Measurements from ENCODE around the gene RASL11B. TPM values are rescaled to one million over a fixed set of nuclear protein-coding genes. Genes with fewer than 3 reads are reported as not detected.

RASL11B gene
- total and polyA plus RNA-seq, 2 experiments from 2014 or later: 7.6 to 8.9 TPM

GRCh38 chr4:52883183-52883621 is 21.1 kb downstream of the RASL11B start:
- DNase-seq (ENCODE audit: low spot score): peak; percentile 54
- WGBS (ENCODE audit: low lambda C conversion rate, missing lambda C conversion rate): 26% methylated on average over 4 of the region's 4 CpGs
- H3K27ac ChIP-seq: peak overlapping the region; percentile 76

GRCh38 chr4:52883707-52884669 is 21.9 kb downstream of the RASL11B start:
- 93% methylated on average over 4 of the region's 4 CpGs for WGBS (ENCODE audit: low lambda C conversion rate, missing lambda C conversion rate)
- Histone ChIP-seq H3K27ac (peak overlapping the region; percentile 76), H4K20me1 (ENCODE audit: insufficient read depth, poor library complexity, severe bottlenecking) (no peaks in the 10 kb centered on the region), H3K4me3 (no peak overlapping the region), H3K79me2 (no peaks in the 10 kb centered on the region), H3K27me3 (no peaks in the 10 kb centered on the region), H3K36me3 (replicated peaks; ENCODE audit: insufficient read depth, low read depth) (no peaks in the 10 kb centered on the region), H3K9me3 (ENCODE audit: low read depth) (no peaks in the 10 kb centered on the region), H3K4me1 (ENCODE audit: insufficient read depth) (peaks cover 9% of the 10 kb centered on the region), H3K9me2 (replicated peaks; ENCODE audit: insufficient read depth) (no peaks in the 10 kb centered on the region), H3K4me2 (no peak overlapping the region), H2AFZ (no peak overlapping the region)
- TF ChIP-seq CTCF (IDR thresholded peaks at IDR 0.05; ENCODE audit: poor library complexity): no peak
- no peak for TF ChIP-seq EZH2phosphoT487 (IDR thresholded peaks at IDR 0.05; ENCODE audit: low read depth, severe bottlenecking, unreplicated experiment)
- no peak for TF ChIP-seq EZH2 (IDR thresholded peaks at IDR 0.05; ENCODE audit: borderline replicate concordance)
- DNase-seq (ENCODE audit: low spot score): no peak

More at GRCh38 chr4:52883183-52883621, 21.1 kb downstream of the RASL11B start:
- Histone ChIP-seq H3K4me2 (no peak overlapping the region), H3K79me2 (no peaks in the 10 kb centered on the region), H3K27me3 (no peaks in the 10 kb centered on the region), H3K9me2 (replicated peaks; ENCODE audit: insufficient read depth) (no peaks in the 10 kb centered on the region), H3K4me1 (ENCODE audit: insufficient read depth) (peaks cover 6% of the 10 kb centered on the region), H3K4me3 (no peak overlapping the region), H3K36me3 (replicated peaks; ENCODE audit: insufficient read depth, low read depth) (no peaks in the 10 kb centered on the region), H4K20me1 (ENCODE audit: insufficient read depth, poor library complexity, severe bottlenecking) (no peaks in the 10 kb centered on the region), H3K9me3 (ENCODE audit: low read depth) (no peaks in the 10 kb centered on the region), H2AFZ (no peak overlapping the region)
- TF ChIP-seq EZH2 (IDR thresholded peaks at IDR 0.05; ENCODE audit: borderline replicate concordance) (no peak), EZH2phosphoT487 (IDR thresholded peaks at IDR 0.05; ENCODE audit: low read depth, severe bottlenecking, unreplicated experiment) (no peak), CTCF (IDR thresholded peaks at IDR 0.05; ENCODE audit: poor library complexity) (no peak)

GRCh38 chr4:52884994-52885393 is 22.9 kb downstream of the RASL11B start:
- H3K79me2 ChIP-seq: no peaks in the 10 kb centered on the region
- no peak overlapping the region for H3K27ac ChIP-seq
- no peaks in the 10 kb centered on the region for H3K9me3 ChIP-seq (ENCODE audit: low read depth)
- H3K27me3 ChIP-seq: no peaks in the 10 kb centered on the region
- no peaks in the 10 kb centered on the region for H3K36me3 ChIP-seq (replicated peaks; ENCODE audit: insufficient read depth, low read depth)
- peaks cover 9% of the 10 kb centered on the region for H3K4me1 ChIP-seq (ENCODE audit: insufficient read depth)
- no peaks in the 10 kb centered on the region for H4K20me1 ChIP-seq (ENCODE audit: insufficient read depth, poor library complexity, severe bottlenecking)
- DNase-seq (ENCODE audit: low spot score): no peak
- no peak for TF ChIP-seq EZH2phosphoT487 (IDR thresholded peaks at IDR 0.05; ENCODE audit: low read depth, severe bottlenecking, unreplicated experiment)
- no peak for TF ChIP-seq EZH2 (IDR thresholded peaks at IDR 0.05; ENCODE audit: borderline replicate concordance)
- no peak overlapping the region for H3K4me3 ChIP-seq
- H3K4me2 ChIP-seq: no peak overlapping the region
- no peaks in the 10 kb centered on the region for H3K9me2 ChIP-seq (replicated peaks; ENCODE audit: insufficient read depth)
- no peak overlapping the region for H2AFZ ChIP-seq
- WGBS (ENCODE audit: low lambda C conversion rate, missing lambda C conversion rate): 90% methylated on average over 2 of the region's 2 CpGs

GRCh38 chr4:52889354-52889753 is 27.2 kb downstream of the RASL11B start:
- H3K27me3 ChIP-seq: no peaks in the 10 kb centered on the region
- H3K79me2 ChIP-seq: no peaks in the 10 kb centered on the region
- H3K4me1 ChIP-seq (ENCODE audit: insufficient read depth): peaks cover 3% of the 10 kb centered on the region
- H3K4me2 ChIP-seq: no peak overlapping the region
- no peak for TF ChIP-seq CTCF (IDR thresholded peaks at IDR 0.05; ENCODE audit: poor library complexity)
- no peak for TF ChIP-seq EZH2 (IDR thresholded peaks at IDR 0.05; ENCODE audit: borderline replicate concordance)
- no peak for TF ChIP-seq EZH2phosphoT487 (IDR thresholded peaks at IDR 0.05; ENCODE audit: low read depth, severe bottlenecking, unreplicated experiment)
- H2AFZ ChIP-seq: no peak overlapping the region
- peak overlapping the region; percentile 50 for H3K27ac ChIP-seq
- no peak overlapping the region for H3K4me3 ChIP-seq
- H3K9me2 ChIP-seq (replicated peaks; ENCODE audit: insufficient read depth): no peaks in the 10 kb centered on the region
- no peaks in the 10 kb centered on the region for H3K36me3 ChIP-seq (replicated peaks; ENCODE audit: insufficient read depth, low read depth)
- DNase-seq (ENCODE audit: low spot score): no peak
- 68% methylated on average over 2 of the region's 2 CpGs for WGBS (ENCODE audit: low lambda C conversion rate, missing lambda C conversion rate)
- H4K20me1 ChIP-seq (ENCODE audit: insufficient read depth, poor library complexity, severe bottlenecking): no peaks in the 10 kb centered on the region
- no peaks in the 10 kb centered on the region for H3K9me3 ChIP-seq (ENCODE audit: low read depth)

All from hepatocyte (in vitro differentiated cells).